Stimulated activated CD8-positive, alpha-beta memory T cell treated with anti-CD3 and anti-CD28 coated beads, Interleukin-7, amount 100 ng/mL, for 4 hours (primary cell): Measurements from ENCODE around the gene IGSF9.

Source experiments
- DNase-seq, 2 donors: peaks; one replicate each; pipeline ENCODE4 v3.0.0-alpha.2; 2020; ENCODE audit warnings: low read depth in 2 of 2

Gene IGSF9

GRCh38 chr1:159898527-159898926 lies 46.9 kb downstream of the IGSF9 start:
- no peak for DNase-seq

DNA sequence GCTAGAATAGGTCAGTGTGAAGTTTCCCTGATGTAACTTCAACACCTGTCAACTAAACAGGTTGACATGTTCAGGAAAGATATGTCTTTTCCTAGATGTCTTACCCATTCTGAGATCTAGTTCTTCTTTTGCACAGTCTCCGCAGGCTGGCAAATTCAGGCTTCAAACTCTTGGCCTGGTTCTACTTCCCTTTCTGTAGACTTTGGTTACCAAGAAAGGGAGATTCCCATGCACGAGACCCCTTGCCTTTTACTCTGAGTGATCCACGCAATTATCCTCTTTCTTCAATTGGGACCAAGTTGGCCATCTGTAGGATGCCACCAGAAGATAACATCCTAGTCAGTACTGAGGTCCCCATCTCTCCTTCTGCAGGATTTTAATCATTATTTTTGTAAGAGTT lies 47.5 kb downstream of the IGSF9 start:
- DNase-seq, result no peak

DNA sequence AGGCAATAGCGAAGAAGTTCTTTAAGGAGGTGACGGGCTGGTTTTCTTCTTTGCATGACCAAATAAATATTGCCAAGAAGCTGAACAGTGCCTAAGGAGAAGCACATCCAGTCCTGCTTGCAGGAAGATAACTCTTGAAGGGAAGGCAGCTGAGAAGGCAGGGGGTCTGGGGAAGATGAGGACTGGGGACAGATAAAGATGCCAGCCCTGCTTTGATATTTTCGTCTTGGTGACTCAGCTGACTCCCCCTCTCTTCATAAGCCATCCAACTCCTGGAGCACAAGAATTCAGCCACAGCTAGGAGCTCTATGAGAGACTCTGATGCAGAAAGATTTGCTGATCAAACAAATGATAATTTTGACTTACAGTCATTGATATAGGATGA lies 48.9 kb downstream of the IGSF9 start:
- DNase-seq, result no peak

DNA sequence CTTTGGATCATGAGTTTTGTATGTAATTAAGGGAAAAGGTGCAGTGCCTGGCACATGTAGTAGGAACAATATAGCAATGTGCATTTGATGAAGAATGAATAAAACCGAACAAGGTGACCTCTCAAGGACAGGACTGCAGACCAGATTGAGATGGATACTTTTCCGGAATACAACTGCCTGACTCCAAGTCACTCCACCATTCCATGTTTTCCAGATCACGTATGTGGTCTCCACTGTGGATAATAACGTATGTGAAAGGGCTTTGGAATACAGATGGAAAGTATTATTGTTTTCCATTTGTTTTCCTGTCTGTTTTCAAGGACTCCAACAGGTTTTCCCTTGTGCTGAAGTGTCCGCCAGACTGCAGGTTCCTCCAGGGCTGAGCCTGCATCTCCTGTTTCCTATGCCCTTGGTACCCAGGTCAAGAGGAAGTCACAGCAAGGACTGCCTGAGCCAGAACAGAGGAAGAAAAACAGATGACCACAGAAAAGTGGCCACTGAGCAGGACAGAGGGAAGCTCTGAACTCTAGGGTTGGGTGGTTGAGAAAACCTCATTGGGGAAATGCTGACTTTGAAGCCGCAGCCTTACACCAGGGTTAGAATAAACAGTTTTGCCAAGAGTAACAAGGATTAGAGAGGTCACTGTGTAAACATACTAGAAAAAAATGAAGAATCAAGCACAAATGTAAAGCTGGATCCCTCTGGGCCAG lies 49.4 kb downstream of the IGSF9 start:
- no peak for DNase-seq

GRCh38 chr1:159895286-159895685 lies 50.1 kb downstream of the IGSF9 start:
- DNase-seq, result no peak

- no peak for DNase-seq
These were observed 52.5 kb downstream of the IGSF9 start for GRCh38 chr1:159892944-159893343.

DNA sequence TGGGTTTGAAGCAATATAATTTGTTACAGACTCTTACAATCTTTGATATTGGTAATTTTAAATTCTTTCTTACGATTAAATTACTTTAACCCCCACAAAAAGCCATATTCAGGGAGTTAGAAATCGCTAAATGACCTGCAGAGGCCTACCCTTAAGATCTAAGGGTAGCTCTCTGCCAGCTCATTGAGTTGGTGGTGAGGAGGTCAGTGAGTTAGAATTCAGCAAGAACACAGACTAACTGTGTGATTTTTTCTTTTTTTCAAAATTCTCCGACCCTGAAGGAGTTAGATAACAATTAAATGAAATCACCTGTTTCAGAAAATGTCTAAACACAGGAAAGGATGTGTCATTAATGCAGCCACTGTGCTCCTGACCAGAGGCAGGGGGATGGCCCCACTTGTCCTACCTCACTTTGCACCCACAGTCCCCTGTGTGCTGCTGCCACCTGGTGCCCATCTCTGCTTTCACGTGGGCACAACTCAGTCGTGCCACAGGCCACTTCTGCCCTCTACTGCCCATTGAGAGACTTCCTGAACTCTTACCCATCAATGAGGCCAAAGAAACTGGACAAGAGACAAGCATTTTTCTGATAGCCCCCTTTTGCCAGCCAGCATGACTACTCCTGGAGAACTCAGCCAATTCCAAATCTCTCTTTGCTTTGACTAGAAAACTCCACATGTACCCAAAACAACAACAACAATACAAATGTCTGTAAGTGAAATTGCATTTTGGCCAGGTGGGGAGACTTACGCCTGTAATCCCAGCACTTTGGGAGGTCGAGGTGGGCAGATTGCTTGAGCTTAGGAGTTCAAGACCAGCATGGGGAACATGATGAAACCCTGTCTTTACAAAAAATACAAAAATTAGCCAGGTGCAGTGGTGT lies 53.9 kb downstream of the IGSF9 start:
- peak; percentile 57 to 62 for DNase-seq

- DNase-seq, result no peak
These were observed 55.0 kb downstream of the IGSF9 start for GRCh38 chr1:159890390-159890789.

- DNase-seq, result no peak
These were observed 55.6 kb downstream of the IGSF9 start for GRCh38 chr1:159889821-159890252.

- no peak for DNase-seq
These were observed 56.2 kb downstream of the IGSF9 start for GRCh38 chr1:159889202-159889601.

DNA sequence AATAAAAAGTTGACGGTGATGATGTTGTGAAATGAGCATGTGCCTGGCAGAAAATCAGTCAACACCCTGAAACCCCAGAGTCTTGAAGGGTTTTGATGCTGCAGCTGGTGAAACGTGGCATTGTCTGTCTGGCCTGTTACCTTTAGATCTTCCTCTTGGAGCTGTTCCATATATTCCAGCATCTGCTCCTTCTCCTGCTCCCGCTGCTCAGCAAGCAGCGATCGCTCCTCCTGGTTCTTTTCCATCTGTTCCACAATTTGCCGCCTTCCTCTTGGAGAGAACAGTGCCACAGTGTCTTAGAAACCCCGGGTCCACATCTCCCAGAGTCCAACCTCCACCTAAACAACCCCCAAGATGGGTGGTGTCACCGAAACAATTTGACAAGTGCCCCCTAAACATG lies 61.1 kb downstream of the IGSF9 start:
- DNase-seq, result no peak

DNA sequence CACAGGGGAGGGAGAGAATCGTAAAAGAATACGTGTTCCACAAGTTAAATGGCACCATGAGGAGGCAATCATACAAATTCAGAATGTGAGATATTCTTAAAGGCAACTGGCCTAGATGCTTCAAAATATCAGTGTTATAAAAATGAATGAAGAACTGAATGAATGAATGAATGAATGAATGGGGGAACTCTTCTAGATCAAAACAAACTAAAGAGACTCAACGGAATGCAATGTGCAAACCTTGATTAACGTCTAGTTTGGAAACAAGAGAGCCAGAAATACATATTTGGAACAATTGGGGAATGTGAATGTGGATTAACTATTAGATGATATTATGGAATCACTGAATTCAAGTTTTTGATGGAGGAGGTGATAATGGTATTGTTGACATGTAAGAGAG lies 62.3 kb downstream of the IGSF9 start:
- DNase-seq, result no peak

DNA sequence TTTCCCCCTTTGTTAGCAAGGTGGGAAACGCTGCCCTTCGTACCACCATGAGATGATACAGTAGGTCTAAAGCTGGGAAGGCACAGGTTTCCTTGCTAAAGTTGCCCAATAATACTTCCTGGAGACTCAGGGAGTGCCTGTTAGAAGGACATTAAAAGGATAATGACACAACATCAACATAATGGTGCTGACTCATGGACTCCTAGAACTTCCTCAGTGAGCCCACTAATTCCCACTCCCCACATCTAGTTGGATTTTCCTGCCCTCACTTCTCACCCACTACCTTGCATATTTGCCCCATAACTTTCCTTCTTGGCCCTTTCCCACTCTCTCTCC lies 62.9 kb downstream of the IGSF9 start:
- no peak for DNase-seq

DNA sequence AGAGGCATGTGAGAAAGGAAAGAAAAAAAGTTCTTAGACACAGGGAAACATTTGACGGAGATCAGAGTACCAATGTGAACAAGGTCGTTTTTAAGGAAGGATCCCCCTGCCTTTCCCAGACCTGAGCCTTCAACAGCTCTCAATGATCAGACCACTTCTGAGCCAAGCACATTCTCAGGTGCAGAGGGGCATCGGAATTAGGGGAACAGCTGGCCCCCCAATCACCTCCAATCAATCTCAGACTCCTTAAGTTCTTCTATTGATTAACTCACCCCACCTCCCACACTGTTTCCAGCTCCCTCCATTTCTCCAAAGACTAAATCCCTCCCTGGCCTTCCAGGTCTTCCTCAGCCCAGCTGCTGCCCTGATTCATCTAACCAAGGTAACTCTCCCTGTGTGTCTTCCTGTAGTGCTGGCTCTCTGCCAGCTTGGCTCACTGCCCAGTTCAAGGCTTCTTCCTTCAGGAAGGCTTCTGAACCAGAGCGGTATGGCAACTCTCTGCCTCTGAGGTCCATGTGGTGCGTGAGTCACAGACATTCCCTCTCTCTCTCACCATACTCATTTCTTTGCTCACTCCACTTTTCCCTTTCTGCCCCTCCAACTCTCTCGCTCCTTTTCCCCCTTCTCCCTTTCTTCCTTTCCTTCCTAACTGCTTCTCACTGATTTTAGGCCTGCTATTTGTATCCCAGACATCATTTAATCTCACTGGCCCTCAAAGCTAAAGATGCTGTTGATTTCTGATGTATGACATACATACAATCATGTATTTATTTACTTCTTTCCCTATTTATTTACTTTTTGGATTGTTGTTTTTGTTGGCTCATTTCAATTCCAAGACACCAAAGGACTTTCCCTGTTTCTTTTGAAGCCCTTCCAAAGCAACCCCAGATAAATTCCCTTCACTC lies 63.5 kb downstream of the IGSF9 start:
- peak in 1 of 2 donors; percentile 5 for DNase-seq

GRCh38 chr1:159880430-159880829 lies 65.0 kb downstream of the IGSF9 start:
- no peak for DNase-seq

GRCh38 chr1:159879977-159880376 lies 65.4 kb downstream of the IGSF9 start:
- DNase-seq, result no peak

GRCh38 chr1:159879136-159879535 lies 66.3 kb downstream of the IGSF9 start:
- no peak for DNase-seq

DNA sequence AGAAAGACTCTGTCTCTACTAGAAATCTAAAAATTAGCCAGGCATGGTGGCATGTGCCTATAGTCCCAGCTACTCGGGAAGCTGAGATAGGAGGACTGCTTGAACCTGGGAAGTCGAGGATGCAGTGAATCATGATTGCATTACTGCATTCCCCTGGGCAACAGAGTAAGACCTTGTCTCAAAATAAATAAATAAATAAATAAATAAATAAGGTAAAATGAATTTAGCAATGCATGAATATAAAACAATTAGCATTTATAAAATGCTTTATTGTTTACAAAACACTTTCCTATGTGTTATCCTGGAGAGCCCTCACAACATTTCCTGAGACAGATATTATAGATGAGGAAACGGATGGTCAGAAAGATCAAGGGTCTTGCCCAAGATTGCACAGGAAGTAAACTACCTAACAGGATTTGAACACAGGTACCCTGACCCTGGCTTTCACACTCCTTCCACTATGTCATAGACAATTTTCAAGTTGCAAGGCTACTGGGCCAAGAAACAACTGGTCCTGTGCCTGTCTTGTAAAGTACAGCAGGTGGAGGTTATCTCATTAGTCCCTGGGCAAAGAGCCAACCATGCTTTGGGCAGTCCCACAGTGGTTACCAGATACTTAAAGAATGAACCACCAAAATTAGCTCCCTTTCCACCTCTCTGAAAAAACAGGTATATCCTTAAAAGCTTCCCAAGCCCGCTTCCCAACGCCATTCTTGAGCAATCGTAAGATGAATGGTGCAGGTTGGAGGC lies 67.5 kb downstream of the IGSF9 start:
- no peak for DNase-seq
